Retinal pigment epithelial cell (primary cell): Measurements from ENCODE around the gene AGBL1.

Experiments
- DNase-seq: peaks from one replicate; pipeline ENCODE4 v3.0.0-alpha.2; 2010; ENCODE audit warnings: low read depth
- H3K4me3 ChIP-seq: 2 replicates; pipeline ENCODE4 v1.5.1; 2011; ENCODE audit warnings: mild to moderate bottlenecking, low read length, control low read depth, moderate library complexity
- TF ChIP-seq, protein P1 (sequence below): conservative IDR thresholded peaks from 2 replicates; pipeline ENCODE4 v1.5.1; 2011; ENCODE audit warnings: low read depth, low read length, control low read depth, inconsistent platforms

Gene AGBL1

DNA sequence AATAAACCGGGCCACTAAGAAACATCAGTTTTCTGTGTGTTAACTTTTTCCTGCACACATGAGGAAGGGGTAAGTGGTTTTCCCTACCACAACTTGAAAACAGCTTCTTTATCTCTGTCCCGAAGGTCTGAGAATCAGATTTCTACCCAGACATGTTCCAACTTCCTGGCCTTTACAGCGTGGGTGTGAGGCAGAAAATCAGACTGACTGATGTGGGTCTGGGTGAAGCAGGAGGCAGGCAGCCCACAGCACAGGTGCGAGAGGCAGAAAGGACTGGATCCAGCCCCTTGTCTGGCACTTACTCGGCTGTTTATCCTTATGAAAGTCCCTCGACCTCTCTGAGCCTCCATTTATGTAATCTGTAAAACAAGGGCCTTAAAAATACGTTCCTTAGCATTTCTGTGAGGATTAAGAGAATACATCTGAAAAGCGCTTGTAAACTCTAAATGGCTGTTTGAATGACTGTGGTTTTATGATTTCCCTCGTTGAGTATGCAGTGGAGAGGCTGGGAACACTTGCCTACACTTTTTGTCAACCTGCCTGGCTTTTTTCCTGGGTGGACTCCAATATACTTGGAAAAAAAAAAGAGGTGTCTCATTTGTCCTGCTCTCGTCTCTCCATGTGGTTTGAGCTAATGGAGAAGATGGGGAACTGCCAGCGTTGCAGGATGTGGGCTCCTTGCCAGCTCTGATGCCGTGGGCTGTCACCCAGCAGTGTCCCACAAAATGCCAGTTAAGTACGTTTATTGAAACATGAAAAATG, 3.1 kb downstream of the AGBL1 start:
- TF ChIP-seq, protein P1, sequence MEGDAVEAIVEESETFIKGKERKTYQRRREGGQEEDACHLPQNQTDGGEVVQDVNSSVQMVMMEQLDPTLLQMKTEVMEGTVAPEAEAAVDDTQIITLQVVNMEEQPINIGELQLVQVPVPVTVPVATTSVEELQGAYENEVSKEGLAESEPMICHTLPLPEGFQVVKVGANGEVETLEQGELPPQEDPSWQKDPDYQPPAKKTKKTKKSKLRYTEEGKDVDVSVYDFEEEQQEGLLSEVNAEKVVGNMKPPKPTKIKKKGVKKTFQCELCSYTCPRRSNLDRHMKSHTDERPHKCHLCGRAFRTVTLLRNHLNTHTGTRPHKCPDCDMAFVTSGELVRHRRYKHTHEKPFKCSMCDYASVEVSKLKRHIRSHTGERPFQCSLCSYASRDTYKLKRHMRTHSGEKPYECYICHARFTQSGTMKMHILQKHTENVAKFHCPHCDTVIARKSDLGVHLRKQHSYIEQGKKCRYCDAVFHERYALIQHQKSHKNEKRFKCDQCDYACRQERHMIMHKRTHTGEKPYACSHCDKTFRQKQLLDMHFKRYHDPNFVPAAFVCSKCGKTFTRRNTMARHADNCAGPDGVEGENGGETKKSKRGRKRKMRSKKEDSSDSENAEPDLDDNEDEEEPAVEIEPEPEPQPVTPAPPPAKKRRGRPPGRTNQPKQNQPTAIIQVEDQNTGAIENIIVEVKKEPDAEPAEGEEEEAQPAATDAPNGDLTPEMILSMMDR, result no peak
- no peak overlapping the region for H3K4me3 ChIP-seq
- DNase-seq, result no peak

DNA sequence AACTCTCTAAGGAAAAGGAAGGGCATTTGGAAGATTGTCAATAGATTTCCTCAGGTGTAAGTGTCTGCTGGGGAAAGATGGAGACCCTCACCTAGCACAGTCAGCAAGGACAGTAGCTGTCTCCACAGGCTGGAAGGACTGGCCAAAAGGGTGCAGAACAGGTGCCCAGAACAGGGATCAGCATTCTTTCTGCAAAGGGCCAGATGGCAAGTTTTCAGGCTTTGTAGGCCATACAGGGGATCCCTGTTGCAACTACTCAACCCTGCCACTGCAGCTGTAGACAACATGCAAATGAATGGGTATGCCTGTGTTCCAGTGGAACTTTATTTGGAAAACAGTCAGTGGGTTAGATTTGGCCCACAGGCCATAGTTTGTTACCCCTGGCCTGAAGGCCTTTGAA, 8.1 kb downstream of the AGBL1 start:
- H3K4me3 ChIP-seq, result no peak overlapping the region
- TF ChIP-seq, protein P1, result no peak
- DNase-seq, result no peak

DNA sequence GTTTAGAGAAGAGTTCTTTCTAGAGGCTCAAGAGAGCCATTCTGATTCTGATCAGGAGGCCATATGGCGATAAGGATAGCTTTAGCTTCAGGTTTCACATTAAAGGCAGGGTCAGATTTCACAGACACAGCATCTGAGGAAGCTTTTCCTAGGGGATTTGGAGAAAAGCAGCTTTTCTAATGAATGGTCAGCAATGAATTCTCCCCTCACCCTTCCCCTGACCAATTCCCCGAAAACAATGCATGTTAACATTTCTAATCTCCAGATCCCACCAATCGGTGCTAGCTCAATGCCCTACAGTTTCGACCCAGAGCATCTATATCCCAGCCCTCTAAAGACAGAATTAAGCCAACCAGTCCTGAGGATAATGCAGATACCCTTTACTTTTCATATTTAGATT, 9.8 kb downstream of the AGBL1 start:
- H3K4me3 ChIP-seq, result no peak overlapping the region
- TF ChIP-seq, protein P1, result no peak
- no peak for DNase-seq

DNA sequence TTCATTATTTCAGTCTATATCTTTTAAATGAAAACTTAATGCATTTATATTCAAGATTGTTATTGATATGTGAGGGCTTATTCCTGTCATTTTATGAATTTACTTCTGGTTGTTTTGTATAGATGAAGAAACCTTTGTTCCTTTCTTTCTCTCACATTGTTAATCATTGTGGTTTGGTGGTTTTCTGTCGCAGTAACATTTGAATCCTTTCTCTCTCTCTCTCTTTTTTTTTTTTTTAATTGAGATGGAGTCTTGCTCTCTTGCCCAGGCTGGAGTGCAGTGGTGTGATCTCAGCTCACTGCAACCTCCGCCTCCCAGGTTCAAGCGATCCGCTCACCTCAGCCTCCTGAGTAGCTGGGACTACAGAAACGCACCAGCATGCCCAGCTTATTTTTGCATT, 22.1 kb downstream of the AGBL1 start:
- TF ChIP-seq, protein P1, result no peak
- no peak overlapping the region for H3K4me3 ChIP-seq
- no peak for DNase-seq

DNA sequence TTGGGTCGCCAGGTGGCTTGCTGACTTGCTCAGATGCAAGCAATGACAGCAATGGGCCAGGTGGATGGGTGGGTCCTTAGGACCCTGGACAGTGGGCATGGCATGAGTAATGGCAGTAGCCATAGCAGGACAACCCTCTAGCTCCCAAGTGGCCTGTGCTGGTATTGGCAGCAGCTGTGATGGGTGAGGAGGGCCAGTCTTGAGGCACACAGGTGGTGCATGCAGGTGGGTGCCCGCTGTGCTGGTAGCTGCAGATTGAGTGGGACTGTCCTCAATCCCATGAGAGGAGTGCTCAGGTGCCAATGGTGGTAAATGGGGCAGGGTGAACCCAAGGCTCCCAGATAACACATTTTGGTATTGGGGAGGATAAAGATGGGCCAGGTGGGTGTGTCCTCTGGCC, 24.2 kb downstream of the AGBL1 start:
- TF ChIP-seq, protein P1, result no peak
- DNase-seq, result no peak
- no peak overlapping the region for H3K4me3 ChIP-seq

DNA sequence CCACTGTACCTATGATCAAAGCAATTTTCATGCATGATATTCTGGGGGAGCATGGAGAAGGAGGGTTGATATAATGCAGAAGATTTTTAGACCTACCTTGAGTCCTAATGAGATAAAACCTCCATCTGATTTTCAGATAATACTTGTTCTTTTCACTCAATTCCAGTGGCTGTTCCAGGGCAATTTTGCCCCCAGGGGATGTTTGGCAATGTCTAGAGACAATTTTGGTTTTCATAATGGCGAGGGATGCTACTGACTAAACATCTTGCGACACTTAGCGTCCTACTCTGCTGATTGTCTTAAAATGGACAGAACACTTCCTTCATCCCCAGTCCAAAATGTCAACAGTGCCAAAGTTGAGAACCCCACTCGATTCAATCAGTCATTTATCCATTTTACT, 26.6 kb downstream of the AGBL1 start:
- no peak for DNase-seq
- TF ChIP-seq, protein P1, result no peak
- H3K4me3 ChIP-seq, result no peak overlapping the region

DNA sequence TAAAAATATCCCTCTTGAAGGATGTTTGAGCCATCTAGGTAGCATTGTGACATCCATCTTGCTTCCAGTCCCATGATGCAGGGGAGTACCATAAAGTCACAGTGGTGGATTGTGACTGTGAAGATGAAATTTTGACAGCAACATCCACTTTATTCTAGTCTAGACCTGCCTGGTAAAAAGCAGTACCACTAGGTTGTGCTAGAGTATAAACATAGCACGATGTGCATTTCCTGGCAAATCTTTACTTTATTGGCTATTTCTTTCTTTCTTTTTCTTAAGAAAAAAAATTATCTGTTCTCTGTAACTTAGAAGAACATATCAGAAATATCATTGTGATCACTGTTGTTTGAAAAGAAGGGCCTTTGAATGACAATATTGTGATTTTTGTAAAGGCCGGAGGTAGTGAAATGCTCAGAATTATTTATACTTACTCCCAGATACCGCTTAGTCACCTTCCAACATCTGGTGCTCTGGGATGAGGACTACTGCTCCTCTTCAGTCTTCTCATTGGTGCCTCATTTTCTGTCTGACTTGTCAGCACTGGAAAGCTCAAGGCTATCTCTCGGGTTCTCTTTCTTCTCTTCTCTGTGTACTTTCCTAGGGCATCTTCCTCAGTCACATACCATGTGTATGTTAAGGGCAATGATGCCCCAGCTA, 35.6 kb downstream of the AGBL1 start:
- H3K4me3 ChIP-seq, result no peak overlapping the region
- DNase-seq, result no peak
- TF ChIP-seq, protein P1, result peak; percentile 38
